Chondrocyte (in vitro differentiated cells): Measurements from ENCODE around the gene PPP1R3C. TPM values are rescaled to one million over a fixed set of nuclear protein-coding genes. Genes with fewer than 3 reads are reported as not detected.

ENCODE experiments used
- DNase-seq: peaks from one replicate; pipeline ENCODE4 v3.0.0; 2021; ENCODE audit warnings: mixed read lengths, low spot score
- H3K27ac Mint-ChIP-seq: one replicate; pipeline ENCODE4 v1.8.0; 2021; ENCODE audit warnings: mild to moderate bottlenecking, moderate library complexity, mixed read lengths; ENCODE audit not compliant: unreplicated experiment
- H3K27me3 Mint-ChIP-seq: 2 replicates; pipeline ENCODE4 v1.8.0; 2021; ENCODE audit warnings: low read depth, mixed read lengths
- H3K36me3 Mint-ChIP-seq: 2 replicates; pipeline ENCODE4 v1.8.0; 2021; ENCODE audit warnings: low read depth, mixed read lengths
- H3K4me1 Mint-ChIP-seq: 2 replicates; pipeline ENCODE4 v1.8.0; 2021; ENCODE audit warnings: low read depth, mild to moderate bottlenecking, mixed read lengths
- H3K4me3 Mint-ChIP-seq: one replicate; pipeline ENCODE4 v1.8.0; 2021; ENCODE audit warnings: mild to moderate bottlenecking, moderate library complexity, mixed read lengths; ENCODE audit not compliant: unreplicated experiment
- H3K9me3 Mint-ChIP-seq: 2 replicates; pipeline ENCODE4 v1.8.0; 2021; ENCODE audit warnings: low read depth, mixed read lengths
- total RNA-seq: library from RNA; stranded (reverse); gene quantifications from 3 replicates; pipeline ENCODE4 v1.2.1, GENCODE V29; 2021
- TF ChIP-seq, protein P1 (sequence below): fragments of 200-600 bp; sonication (generic); IDR thresholded peaks from 2 replicates; pipeline ENCODE4 v1.5.0; 2021; ENCODE audit warnings: antibody characterized with exemption, mild to moderate bottlenecking, moderate library complexity

The PPP1R3C gene
- total RNA-seq, 1 donor from 2014 or later: 39.0 TPM

DNA sequence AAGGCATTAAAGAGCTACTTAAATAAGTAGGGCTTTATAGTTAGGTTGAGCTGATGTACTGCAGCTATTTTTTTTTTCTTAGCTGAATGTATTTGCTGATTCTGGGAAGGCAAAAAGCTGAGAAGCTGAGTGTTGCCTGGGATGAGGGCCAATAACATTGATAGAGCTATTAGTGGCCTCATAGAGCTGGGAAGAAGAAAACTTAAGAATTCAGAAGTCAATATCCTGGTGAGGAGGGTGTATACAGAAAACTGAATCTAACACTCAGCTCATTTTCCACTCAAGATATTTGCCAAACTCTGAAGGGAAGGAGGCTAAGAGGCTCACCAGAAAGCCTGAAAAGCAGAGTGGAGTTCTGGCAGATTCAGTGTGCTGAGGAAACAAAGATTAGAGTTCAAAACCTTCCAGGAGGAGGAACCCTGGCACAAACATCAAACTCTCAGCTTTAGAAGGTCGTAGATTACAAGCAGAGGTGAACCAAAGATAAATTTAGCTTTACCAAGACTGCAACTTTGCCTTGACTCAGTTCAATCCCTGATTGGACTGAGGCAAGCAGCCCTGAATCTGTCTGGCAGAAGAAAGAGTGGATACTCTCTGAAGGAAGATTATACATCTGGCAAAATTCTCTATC lies 11.3 kb downstream of the PPP1R3C start:
- no peaks in the 10 kb centered on the region for H3K27me3 Mint-ChIP-seq
- H3K4me3 Mint-ChIP-seq: no peak overlapping the region
- H3K4me1 Mint-ChIP-seq: peaks cover 9% of the 10 kb centered on the region
- no peak for DNase-seq
- H3K36me3 Mint-ChIP-seq: peaks cover 21% of the 10 kb centered on the region
- peaks cover 27% of the 10 kb centered on the region for H3K9me3 Mint-ChIP-seq
- TF ChIP-seq, protein P1, sequence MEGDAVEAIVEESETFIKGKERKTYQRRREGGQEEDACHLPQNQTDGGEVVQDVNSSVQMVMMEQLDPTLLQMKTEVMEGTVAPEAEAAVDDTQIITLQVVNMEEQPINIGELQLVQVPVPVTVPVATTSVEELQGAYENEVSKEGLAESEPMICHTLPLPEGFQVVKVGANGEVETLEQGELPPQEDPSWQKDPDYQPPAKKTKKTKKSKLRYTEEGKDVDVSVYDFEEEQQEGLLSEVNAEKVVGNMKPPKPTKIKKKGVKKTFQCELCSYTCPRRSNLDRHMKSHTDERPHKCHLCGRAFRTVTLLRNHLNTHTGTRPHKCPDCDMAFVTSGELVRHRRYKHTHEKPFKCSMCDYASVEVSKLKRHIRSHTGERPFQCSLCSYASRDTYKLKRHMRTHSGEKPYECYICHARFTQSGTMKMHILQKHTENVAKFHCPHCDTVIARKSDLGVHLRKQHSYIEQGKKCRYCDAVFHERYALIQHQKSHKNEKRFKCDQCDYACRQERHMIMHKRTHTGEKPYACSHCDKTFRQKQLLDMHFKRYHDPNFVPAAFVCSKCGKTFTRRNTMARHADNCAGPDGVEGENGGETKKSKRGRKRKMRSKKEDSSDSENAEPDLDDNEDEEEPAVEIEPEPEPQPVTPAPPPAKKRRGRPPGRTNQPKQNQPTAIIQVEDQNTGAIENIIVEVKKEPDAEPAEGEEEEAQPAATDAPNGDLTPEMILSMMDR: no peak
- no peak overlapping the region for H3K27ac Mint-ChIP-seq

DNA sequence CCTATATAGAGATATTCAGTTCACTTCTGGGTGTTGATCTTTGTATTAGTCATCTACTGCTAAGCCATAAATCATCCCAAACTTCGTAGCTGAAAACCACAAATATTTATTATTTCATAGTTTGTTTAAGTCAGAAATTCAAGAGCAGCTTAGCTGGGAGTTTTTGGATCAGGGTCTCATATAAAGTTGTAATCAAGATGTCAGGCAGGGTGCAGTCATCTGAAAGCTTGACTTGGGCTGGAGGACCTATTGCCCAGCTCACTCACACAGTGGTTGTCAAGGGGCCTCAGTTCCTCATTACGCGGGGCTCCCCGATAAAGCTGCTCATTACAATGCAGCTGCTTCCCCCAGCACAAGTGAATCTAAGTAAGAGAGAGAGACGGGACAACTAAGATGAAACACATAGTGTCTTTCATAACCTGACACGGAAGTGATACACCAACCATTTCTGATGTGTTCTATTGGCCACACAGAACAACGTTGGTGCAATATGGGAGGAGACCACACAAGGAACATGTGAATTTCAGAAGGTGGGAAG lies 15.7 kb downstream of the PPP1R3C start:
- peaks cover 37% of the 10 kb centered on the region for H3K4me1 Mint-ChIP-seq
- peak overlapping the region; percentile 93 for H3K27ac Mint-ChIP-seq

DNA sequence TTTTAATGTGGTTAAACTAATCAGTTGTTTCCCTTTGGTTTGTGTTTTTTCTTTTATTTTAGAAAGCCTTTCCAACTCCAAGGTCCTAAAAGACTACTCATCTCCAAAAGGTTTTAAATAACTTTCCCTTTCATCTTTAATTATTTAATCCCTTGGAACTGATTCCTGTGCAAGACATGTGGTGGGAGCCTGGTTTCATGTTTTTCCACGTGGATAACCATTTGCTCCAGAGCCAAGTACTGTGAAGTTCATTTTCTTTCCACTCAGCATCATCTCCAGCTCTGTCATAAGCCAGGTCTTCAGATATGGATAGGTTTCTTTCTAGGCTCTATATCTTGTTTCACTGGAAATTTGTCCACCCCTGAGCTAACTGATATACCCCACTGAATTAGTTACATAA lies 16.7 kb downstream of the PPP1R3C start:
- Mint-ChIP-seq H3K27me3 (no peaks in the 10 kb centered on the region), H3K4me1 (peaks cover 37% of the 10 kb centered on the region), H3K9me3 (peaks cover 23% of the 10 kb centered on the region), H3K4me3 (no peak overlapping the region), H3K36me3 (peaks cover 4% of the 10 kb centered on the region), H3K27ac (peak overlapping the region; percentile 34)
- TF ChIP-seq, protein P1: no peak
- DNase-seq: no peak

More for the DNA sequence above, 15.7 kb downstream of the PPP1R3C start:
- H3K27me3 Mint-ChIP-seq: no peaks in the 10 kb centered on the region
- peaks cover 27% of the 10 kb centered on the region for H3K9me3 Mint-ChIP-seq
- peaks cover 7% of the 10 kb centered on the region for H3K36me3 Mint-ChIP-seq
- TF ChIP-seq, protein P1: no peak
- no peak overlapping the region for H3K4me3 Mint-ChIP-seq
- no peak for DNase-seq

DNA sequence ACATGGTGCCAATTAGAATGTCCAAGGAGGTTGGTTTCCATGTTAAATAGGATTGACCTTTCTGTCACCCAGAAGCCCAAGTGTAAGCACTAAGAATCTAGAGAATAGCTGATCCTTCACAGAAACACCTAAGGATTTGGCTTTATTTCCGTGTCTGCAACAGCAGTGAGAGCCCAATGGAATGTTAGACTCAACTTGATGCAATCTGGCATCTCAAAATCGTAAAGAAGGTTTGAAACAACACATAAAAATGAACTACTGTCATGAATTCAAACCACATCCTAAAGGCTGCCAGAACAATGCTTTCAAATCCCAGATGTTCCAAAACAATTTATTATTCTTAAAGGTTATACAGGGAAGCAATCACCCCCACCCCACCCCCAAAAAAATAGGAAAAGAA lies 18.6 kb downstream of the PPP1R3C start:
- TF ChIP-seq, protein P1: no peak

DNA sequence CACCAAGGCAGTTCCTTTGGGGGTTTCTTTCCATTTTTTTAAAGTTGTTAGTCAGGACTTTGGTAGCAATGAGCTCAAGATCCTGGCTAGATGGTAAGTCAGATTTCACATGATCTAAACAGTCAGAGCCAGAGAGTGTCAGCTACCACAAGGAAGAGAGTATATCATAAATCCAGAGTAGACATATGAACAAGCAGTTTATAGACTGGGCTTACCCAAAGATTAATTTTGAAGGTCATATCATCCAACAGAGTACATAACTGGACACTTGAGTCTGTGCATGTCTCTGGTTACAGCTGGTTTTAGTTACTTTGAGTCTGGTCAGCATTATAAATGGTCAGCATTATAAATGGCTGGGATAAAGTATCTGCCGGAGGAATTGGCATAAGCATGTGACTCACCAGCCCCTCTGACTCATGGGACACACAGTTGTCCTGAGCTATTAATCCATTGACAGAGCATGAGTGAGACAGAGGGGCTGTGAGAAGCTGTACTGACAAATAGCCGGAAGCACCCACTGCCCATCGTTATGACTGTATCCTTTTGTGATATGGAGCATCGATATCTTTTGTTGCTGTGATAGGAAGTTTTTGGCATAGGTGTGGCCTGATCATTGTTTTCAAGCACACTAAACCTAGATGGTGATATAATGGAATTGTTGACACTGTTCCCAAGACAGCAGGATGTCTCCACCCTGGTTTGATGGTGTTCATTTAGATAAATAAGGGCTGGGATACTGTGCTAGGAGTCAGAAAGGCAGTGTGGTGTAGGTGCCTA lies 19.3 kb downstream of the PPP1R3C start:
- Mint-ChIP-seq H3K9me3 (peaks cover 24% of the 10 kb centered on the region), H3K36me3 (no peaks in the 10 kb centered on the region), H3K27ac (peak overlapping the region; percentile 99), H3K27me3 (no peaks in the 10 kb centered on the region), H3K4me3 (peak overlapping the region; percentile 21), H3K4me1 (peaks cover 37% of the 10 kb centered on the region)
- DNase-seq: no peak
- TF ChIP-seq, protein P1: no peak

More for the DNA sequence above, 18.6 kb downstream of the PPP1R3C start:
- peaks cover 25% of the 10 kb centered on the region for H3K9me3 Mint-ChIP-seq
- H3K4me3 Mint-ChIP-seq: no peak overlapping the region
- H3K27ac Mint-ChIP-seq: peak overlapping the region; percentile 99
- H3K4me1 Mint-ChIP-seq: peaks cover 37% of the 10 kb centered on the region
- no peaks in the 10 kb centered on the region for H3K27me3 Mint-ChIP-seq
- DNase-seq: no peak
- H3K36me3 Mint-ChIP-seq: no peaks in the 10 kb centered on the region
